ENCODE data around the gene ZNF284.

GRCh38 chr19:44072543-44073401 lies 813 bp downstream of the ZNF284 start:
- TF ChIP-seq POLR2A (IDR thresholded peaks at IDR 0.05) (no peak), CTCF (IDR thresholded peaks at IDR 0.05) (no peak)

All from Peyer's patch (tissue), 4 donors.